Measurements from ENCODE around the gene CD46. TPM values are rescaled to one million over a fixed set of nuclear protein-coding genes. Genes with fewer than 3 reads are reported as not detected.

Gene CD46
- polyA plus RNA-seq, 1 donor = 367 TPM

GRCh38 chr1:207842506-207842905 lies 90.7 kb downstream of the CD46 start:
- no peak for DNase-seq

- DNase-seq = no peak
Observed at GRCh38 chr1:207844371-207844770, 92.5 kb downstream of the CD46 start.

Other genes with a start within 250 kb of the CD46 start
- gene CR1L, start 106.9 kb upstream of the CD46 start, polyA plus RNA-seq (ENCODE audit: insufficient read length) = 1.2 TPM
- 89.7 TPM for gene CD34, start 159.1 kb downstream of the CD46 start, polyA plus RNA-seq (ENCODE audit: insufficient read length)